Transverse colon (tissue), 4 donors: ENCODE data around the gene B4GALNT2.
"Not testable (repeated sequence)": the region's sequence is repeated elsewhere in the genome, so short reads cannot be mapped to it uniquely, and the experiment has no call there.

Source experiments
- CTCF ChIP-seq, 5 experiments: fragments of 200-600 bp in 3 of 5; fragments of 450-650 bp in 2 of 5; sonication (generic) in 3 of 5; IDR thresholded peaks; 1 replicate in 2 of 5; 2 replicates in 3 of 5; pipeline ENCODE4 v1.5.1; 2016 to 2017; ENCODE audit warnings: antibody characterized with exemption in 5 of 5, inconsistent platforms in 3 of 5, mild to moderate bottlenecking in 2 of 5, moderate library complexity in 1 of 5
- POLR2A ChIP-seq: fragments of 450-650 bp; IDR thresholded peaks from one replicate; pipeline ENCODE4 v1.6.1; 2016; ENCODE audit warnings: antibody characterized with exemption, mild to moderate bottlenecking, moderate library complexity
- POLR2AphosphoS5 ChIP-seq, 3 donors: sonication (generic); formaldehyde crosslinking; IDR thresholded peaks; one replicate each; pipeline ENCODE4 v1.6.1; 2016; ENCODE audit warnings: antibody characterized with exemption in 3 of 3

- TF ChIP-seq CTCF (IDR thresholded peaks at IDR 0.05); POLR2A; POLR2AphosphoS5 (IDR thresholded peaks at IDR 0.05): not testable (repeated sequence)
These were observed 3.1 kb upstream of the B4GALNT2 start for GRCh38 chr17:49129359-49129950.
